Breast epithelium (tissue), 3 donors: ENCODE data around the gene PRSS50.

ENCODE experiments used
- CTCF ChIP-seq, 3 donors: fragments of 450-650 bp; IDR thresholded peaks; one replicate each; pipeline ENCODE4 v1.5.1; 2016 to 2017; ENCODE audit warnings: antibody characterized with exemption in 3 of 3, mild to moderate bottlenecking in 3 of 3, moderate library complexity in 3 of 3
- POLR2A ChIP-seq: fragments of 450-650 bp; IDR thresholded peaks from one replicate; pipeline ENCODE4 v1.6.1; 2016; ENCODE audit warnings: antibody characterized with exemption, mild to moderate bottlenecking, moderate library complexity
- POLR2AphosphoS5 ChIP-seq, 3 donors: sonication (generic); formaldehyde crosslinking; IDR thresholded peaks; one replicate each; pipeline ENCODE4 v1.6.1; 2017; ENCODE audit warnings: antibody characterized with exemption in 3 of 3

DNA sequence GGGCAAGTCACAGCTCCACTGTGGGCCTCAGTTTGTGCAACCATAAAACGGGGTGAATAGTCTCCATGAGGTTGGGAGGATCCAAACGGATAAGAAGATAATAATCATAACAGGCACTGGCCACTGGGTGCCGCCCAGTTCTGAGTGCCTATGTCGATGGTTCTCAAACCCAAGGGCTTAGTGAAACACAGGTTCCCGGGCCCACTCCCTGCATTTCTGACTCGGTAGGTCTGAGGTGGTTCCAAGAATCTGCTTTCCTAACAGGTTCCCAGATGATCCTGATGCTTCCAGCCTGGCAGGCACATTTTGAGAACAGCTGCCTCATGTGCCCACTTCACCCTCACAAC is 45.3 kb downstream of the PRSS50 start:
- TF ChIP-seq POLR2AphosphoS5 (IDR thresholded peaks at IDR 0.05) (no peak), CTCF (IDR thresholded peaks at IDR 0.05) (no peak), POLR2A (no peak)
